HG02943 (cell line): ENCODE results near the gene BACH1.

Source experiments
- ATAC-seq: cut with Tn5 transposase; IDR thresholded peaks from one replicate; pipeline ENCODE4 v1.9.1; 2021; ENCODE audit warnings: mild to moderate bottlenecking, low read depth, moderate library complexity; ENCODE audit not compliant: unreplicated experiment

Gene BACH1

GRCh38 chr21:29289317-29289716, 9.4 kb upstream of the BACH1 start:
- ATAC-seq = no peak

GRCh38 chr21:29290240-29290639, 8.5 kb upstream of the BACH1 start:
- ATAC-seq = no peak

GRCh38 chr21:29293495-29293894, 5.2 kb upstream of the BACH1 start:
- peak; percentile 77 for ATAC-seq

- ATAC-seq = no peak
These were observed 3.6 kb upstream of the BACH1 start for GRCh38 chr21:29295066-29295650.

- no peak for ATAC-seq
These were observed 2.3 kb upstream of the BACH1 start for GRCh38 chr21:29296446-29296845.

GRCh38 chr21:29297483-29298347, 1.0 kb upstream of the BACH1 start:
- no peak for ATAC-seq

- ATAC-seq = peak; percentile 5
These were observed 559 bp downstream of the BACH1 start for GRCh38 chr21:29299046-29299915.

- ATAC-seq = peak; percentile 78
These were observed 1.4 kb downstream of the BACH1 start for GRCh38 chr21:29299916-29300806.

- ATAC-seq = no peak
These were observed 2.1 kb downstream of the BACH1 start for GRCh38 chr21:29300807-29301138.

- no peak for ATAC-seq
These were observed 3.0 kb downstream of the BACH1 start for GRCh38 chr21:29301691-29302090.

GRCh38 chr21:29302359-29302875, 3.7 kb downstream of the BACH1 start:
- ATAC-seq = no peak

GRCh38 chr21:29303288-29303687, 4.6 kb downstream of the BACH1 start:
- no peak for ATAC-seq

- ATAC-seq = no peak
These were observed 5.9 kb downstream of the BACH1 start for GRCh38 chr21:29304597-29304996.

GRCh38 chr21:29305068-29305467, 6.3 kb downstream of the BACH1 start:
- no peak for ATAC-seq

GRCh38 chr21:29305561-29305960, 6.8 kb downstream of the BACH1 start:
- ATAC-seq = no peak

GRCh38 chr21:29306920-29307319, 8.2 kb downstream of the BACH1 start:
- no peak for ATAC-seq

- no peak for ATAC-seq
These were observed 9.2 kb downstream of the BACH1 start for GRCh38 chr21:29307718-29308455.

GRCh38 chr21:29308456-29308783, 9.7 kb downstream of the BACH1 start:
- no peak for ATAC-seq

GRCh38 chr21:29309703-29310102, 11.0 kb downstream of the BACH1 start:
- ATAC-seq = no peak

GRCh38 chr21:29311802-29312201, 13.1 kb downstream of the BACH1 start:
- ATAC-seq = no peak
